Skeletal muscle satellite cell (primary cell): ENCODE data around the gene UBAC2.
"Not testable (repeated sequence)": the region's sequence is repeated elsewhere in the genome, so short reads cannot be mapped to it uniquely, and the experiment has no call there.

Experiments used
- H3K27me3 ChIP-seq: 2 replicates; pipeline ENCODE4 v1.7.0; 2013; ENCODE audit warnings: low read length; ENCODE audit not compliant: control insufficient read depth, insufficient read depth
- H3K36me3 ChIP-seq: 2 replicates; pipeline ENCODE4 v1.7.0; 2013; ENCODE audit warnings: mild to moderate bottlenecking, control low read depth, low read length; ENCODE audit not compliant: insufficient read depth
- H3K4me1 ChIP-seq: 2 replicates; pipeline ENCODE4 v1.7.0; 2013; ENCODE audit warnings: low read length; ENCODE audit not compliant: control insufficient read depth, insufficient read depth
- H3K4me2 ChIP-seq: 2 replicates; pipeline ENCODE4 v1.7.0; 2013; ENCODE audit warnings: mild to moderate bottlenecking, low read length
- H3K4me3 ChIP-seq: 2 replicates; pipeline ENCODE4 v1.7.0; 2013; ENCODE audit warnings: low read length
- H3K9ac ChIP-seq: 2 replicates; pipeline ENCODE4 v1.7.0; 2013; ENCODE audit warnings: mild to moderate bottlenecking, low read depth, low read length, moderate library complexity
- H3K9me3 ChIP-seq: replicated peaks from 2 replicates; pipeline ENCODE4 v1.7.0; 2013; ENCODE audit warnings: mild to moderate bottlenecking, control low read depth, low read length

UBAC2 gene

GRCh38 chr13:99206873-99207272 lies 6.2 kb downstream of the UBAC2 start:
- H3K4me2 ChIP-seq: no peak overlapping the region
- no peak overlapping the region for H3K9ac ChIP-seq
- H3K27me3 ChIP-seq: no peaks in the 10 kb centered on the region
- peaks cover 6% of the 10 kb centered on the region for H3K4me1 ChIP-seq
- no peaks in the 10 kb centered on the region for H3K36me3 ChIP-seq
- no peaks in the 10 kb centered on the region for H3K9me3 ChIP-seq
- no peak overlapping the region for H3K4me3 ChIP-seq

- no peaks in the 10 kb centered on the region for H3K27me3 ChIP-seq
- no peak overlapping the region for H3K9ac ChIP-seq
Measured at GRCh38 chr13:99207511-99207910, 6.9 kb downstream of the UBAC2 start.

GRCh38 chr13:99208185-99208584 lies 7.5 kb downstream of the UBAC2 start:
- H3K36me3 ChIP-seq: no peaks in the 10 kb centered on the region
- H3K9me3 ChIP-seq: no peaks in the 10 kb centered on the region
- no peak overlapping the region for H3K4me2 ChIP-seq
- H3K27me3 ChIP-seq: no peaks in the 10 kb centered on the region
- H3K4me3 ChIP-seq: no peak overlapping the region
- no peaks in the 10 kb centered on the region for H3K4me1 ChIP-seq
- H3K9ac ChIP-seq: no peak overlapping the region

More at GRCh38 chr13:99207511-99207910, 6.9 kb downstream of the UBAC2 start:
- Histone ChIP-seq H3K4me2 (no peak overlapping the region), H3K36me3 (no peaks in the 10 kb centered on the region), H3K4me1 (no peaks in the 10 kb centered on the region), H3K9me3 (no peaks in the 10 kb centered on the region), H3K4me3 (no peak overlapping the region)

GRCh38 chr13:99208845-99209527 lies 8.3 kb downstream of the UBAC2 start:
- Histone ChIP-seq H3K9me3 (no peaks in the 10 kb centered on the region), H3K4me1 (no peaks in the 10 kb centered on the region), H3K36me3 (no peaks in the 10 kb centered on the region), H3K27me3 (no peaks in the 10 kb centered on the region), H3K4me3 (no peak overlapping the region), H3K4me2 (no peak overlapping the region), H3K9ac (no peak overlapping the region)

GRCh38 chr13:99210627-99211026 lies 10.0 kb downstream of the UBAC2 start:
- not testable (repeated sequence) for H3K4me2 ChIP-seq, H3K9me3 ChIP-seq, H3K4me3 ChIP-seq, H3K27me3 ChIP-seq, H3K36me3 ChIP-seq, H3K9ac ChIP-seq, H3K4me1 ChIP-seq

GRCh38 chr13:99211421-99212035 lies 10.9 kb downstream of the UBAC2 start:
- no peaks in the 10 kb centered on the region for H3K36me3 ChIP-seq
- no peaks in the 10 kb centered on the region for H3K9me3 ChIP-seq
- no peak overlapping the region for H3K4me3 ChIP-seq
- H3K27me3 ChIP-seq: no peaks in the 10 kb centered on the region
- no peaks in the 10 kb centered on the region for H3K4me1 ChIP-seq
- H3K4me2 ChIP-seq: no peak overlapping the region
- H3K9ac ChIP-seq: no peak overlapping the region

- no peaks in the 10 kb centered on the region for H3K9me3 ChIP-seq
- H3K27me3 ChIP-seq: no peaks in the 10 kb centered on the region
- H3K4me1 ChIP-seq: no peaks in the 10 kb centered on the region
- no peak overlapping the region for H3K4me2 ChIP-seq
- no peak overlapping the region for H3K9ac ChIP-seq
- H3K4me3 ChIP-seq: no peak overlapping the region
- no peaks in the 10 kb centered on the region for H3K36me3 ChIP-seq
Measured at GRCh38 chr13:99214232-99214631, 13.6 kb downstream of the UBAC2 start.

GRCh38 chr13:99214731-99215130 lies 14.1 kb downstream of the UBAC2 start:
- Histone ChIP-seq H3K27me3 (no peaks in the 10 kb centered on the region), H3K4me1 (no peaks in the 10 kb centered on the region), H3K4me3 (no peak overlapping the region), H3K9me3 (no peaks in the 10 kb centered on the region), H3K9ac (no peak overlapping the region), H3K36me3 (no peaks in the 10 kb centered on the region), H3K4me2 (no peak overlapping the region)

GRCh38 chr13:99215184-99215830 lies 14.7 kb downstream of the UBAC2 start:
- no peaks in the 10 kb centered on the region for H3K27me3 ChIP-seq
- no peaks in the 10 kb centered on the region for H3K9me3 ChIP-seq
- no peak overlapping the region for H3K4me2 ChIP-seq
- H3K9ac ChIP-seq: no peak overlapping the region
- no peaks in the 10 kb centered on the region for H3K4me1 ChIP-seq
- no peak overlapping the region for H3K4me3 ChIP-seq
- H3K36me3 ChIP-seq: no peaks in the 10 kb centered on the region

- H3K9me3 ChIP-seq: no peaks in the 10 kb centered on the region
- no peak overlapping the region for H3K9ac ChIP-seq
- H3K4me2 ChIP-seq: no peak overlapping the region
- H3K4me3 ChIP-seq: no peak overlapping the region
- H3K36me3 ChIP-seq: no peaks in the 10 kb centered on the region
- H3K4me1 ChIP-seq: no peaks in the 10 kb centered on the region
- H3K27me3 ChIP-seq: no peaks in the 10 kb centered on the region
Measured at GRCh38 chr13:99217461-99218110, 16.9 kb downstream of the UBAC2 start.

GRCh38 chr13:99218126-99218525 lies 17.5 kb downstream of the UBAC2 start:
- H3K4me1 ChIP-seq: no peaks in the 10 kb centered on the region
- no peaks in the 10 kb centered on the region for H3K27me3 ChIP-seq
- H3K4me2 ChIP-seq: no peak overlapping the region
- no peaks in the 10 kb centered on the region for H3K36me3 ChIP-seq
- no peak overlapping the region for H3K9ac ChIP-seq
- H3K4me3 ChIP-seq: no peak overlapping the region
- H3K9me3 ChIP-seq: no peaks in the 10 kb centered on the region
